ENCODE data around the gene KSR1.

- TF ChIP-seq EGR1 (IDR thresholded peaks at IDR 0.05) (no peak), NFIC (IDR thresholded peaks at IDR 0.05) (no peak), YY1 (IDR thresholded peaks at IDR 0.05; ENCODE audit: low read depth) (no peak), CREB1 (IDR thresholded peaks at IDR 0.05; ENCODE audit: low read depth) (no peak)
Observed at GRCh38 chr17:27646232-27646631, 190.0 kb downstream of the KSR1 start.
